ENCODE data around the gene AP3B1. TPM values are rescaled to one million over a fixed set of nuclear protein-coding genes. Genes with fewer than 3 reads are reported as not detected.
"Not testable (repeated sequence)": the region's sequence is repeated elsewhere in the genome, so short reads cannot be mapped to it uniquely, and the experiment has no call there.

The AP3B1 gene
- total RNA-seq, 1 donor from 2014 or later = 40.9 TPM

DNA sequence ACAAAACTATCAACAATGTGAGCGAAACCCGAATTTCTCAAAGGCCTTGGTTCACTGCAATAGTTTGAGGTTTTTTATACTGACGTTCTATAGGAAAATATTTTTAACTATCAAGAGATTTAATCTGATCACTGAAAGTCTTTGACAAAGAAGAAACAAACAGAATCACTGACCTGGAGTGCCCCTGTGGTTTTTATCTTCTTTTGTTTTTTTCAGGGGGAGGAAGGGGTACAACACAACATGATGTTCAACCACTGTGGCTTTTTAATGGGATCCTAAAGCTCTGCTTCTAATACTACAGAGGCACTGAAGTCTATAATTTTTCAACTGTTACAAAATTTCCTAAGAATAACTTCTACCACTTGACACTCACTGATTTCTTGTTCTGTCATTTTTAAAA lies 185.9 kb downstream of the AP3B1 start:
- Mint-ChIP-seq H3K4me3 (no peak overlapping the region), H3K36me3 (ENCODE audit: low read depth) (peaks cover 17% of the 10 kb centered on the region), H3K9me3 (no peaks in the 10 kb centered on the region), H3K27ac (no peak overlapping the region), H3K4me1 (ENCODE audit: low read depth) (no peaks in the 10 kb centered on the region), H3K27me3 (ENCODE audit: insufficient read depth) (no peaks in the 10 kb centered on the region)
- DNase-seq (ENCODE audit: low spot score) = no peak
- intact Hi-C loops (cut with micrococcal nuclease) = no loop called here

DNA sequence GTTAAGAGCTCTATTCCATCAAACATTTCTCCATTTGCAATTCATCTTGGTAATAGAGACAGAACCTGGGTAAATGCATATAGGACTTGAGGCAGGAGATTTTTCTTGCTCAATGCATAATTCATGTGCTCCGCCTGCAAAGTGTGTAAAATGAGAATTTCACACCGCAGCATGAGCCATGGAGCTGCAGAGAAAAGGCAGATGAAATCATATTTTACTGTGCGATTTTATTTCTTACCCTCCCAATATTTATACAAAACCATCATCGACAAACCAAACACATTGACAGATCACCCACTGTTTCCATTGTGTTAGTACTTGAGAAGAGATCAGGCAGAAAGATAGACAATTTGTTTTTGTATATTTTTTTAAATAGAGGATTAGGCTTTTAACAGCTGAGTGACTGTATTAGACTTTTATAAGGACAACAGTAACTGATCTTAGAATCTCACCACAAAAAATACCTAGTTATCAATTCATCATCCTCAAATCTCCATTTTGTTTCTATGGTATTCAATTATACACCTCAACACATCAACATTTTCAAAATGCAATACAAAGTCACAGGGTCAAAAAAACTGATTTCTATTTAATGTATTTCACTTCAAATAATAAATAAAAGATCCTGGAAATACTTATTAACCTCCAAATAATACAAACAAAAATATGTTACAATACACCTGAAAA lies 191.1 kb downstream of the AP3B1 start:
- Mint-ChIP-seq H3K36me3 (ENCODE audit: low read depth) (peaks cover 25% of the 10 kb centered on the region), H3K27me3 (ENCODE audit: insufficient read depth) (no peaks in the 10 kb centered on the region), H3K4me1 (ENCODE audit: low read depth) (no peaks in the 10 kb centered on the region)

DNA sequence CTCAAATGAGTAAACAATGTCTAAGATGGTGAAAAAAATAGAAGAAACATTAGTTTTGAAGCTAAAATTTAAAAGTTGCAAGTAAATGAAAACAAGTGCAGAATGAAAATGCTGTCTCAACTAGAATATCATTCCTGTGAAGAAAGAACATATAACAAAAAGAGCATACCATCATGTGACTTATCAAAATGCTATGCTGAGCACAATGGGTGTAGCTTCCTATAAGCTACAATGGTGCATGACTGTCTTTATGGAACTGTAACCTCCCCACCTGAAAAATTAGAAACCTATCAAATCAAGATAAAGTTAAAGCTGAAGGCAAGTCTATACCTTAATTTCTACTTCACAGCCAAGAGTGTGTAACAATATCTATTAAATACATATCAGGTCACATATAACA lies 192.0 kb downstream of the AP3B1 start:
- intact Hi-C loops (cut with micrococcal nuclease) = no loop called here
- no peaks in the 10 kb centered on the region for H3K27me3 Mint-ChIP-seq (ENCODE audit: insufficient read depth)
- H3K9me3 Mint-ChIP-seq = no peaks in the 10 kb centered on the region
- H3K4me1 Mint-ChIP-seq (ENCODE audit: low read depth) = no peaks in the 10 kb centered on the region
- H3K27ac Mint-ChIP-seq = no peak overlapping the region
- peaks cover 25% of the 10 kb centered on the region for H3K36me3 Mint-ChIP-seq (ENCODE audit: low read depth)
- H3K4me3 Mint-ChIP-seq = no peak overlapping the region
- no peak for DNase-seq (ENCODE audit: low spot score)

More for the DNA sequence above, 191.1 kb downstream of the AP3B1 start:
- Mint-ChIP-seq H3K4me3 (no peak overlapping the region), H3K27ac (no peak overlapping the region), H3K9me3 (no peaks in the 10 kb centered on the region)
- intact Hi-C loops (cut with micrococcal nuclease) = no loop called here
- no peak for DNase-seq (ENCODE audit: low spot score)

DNA sequence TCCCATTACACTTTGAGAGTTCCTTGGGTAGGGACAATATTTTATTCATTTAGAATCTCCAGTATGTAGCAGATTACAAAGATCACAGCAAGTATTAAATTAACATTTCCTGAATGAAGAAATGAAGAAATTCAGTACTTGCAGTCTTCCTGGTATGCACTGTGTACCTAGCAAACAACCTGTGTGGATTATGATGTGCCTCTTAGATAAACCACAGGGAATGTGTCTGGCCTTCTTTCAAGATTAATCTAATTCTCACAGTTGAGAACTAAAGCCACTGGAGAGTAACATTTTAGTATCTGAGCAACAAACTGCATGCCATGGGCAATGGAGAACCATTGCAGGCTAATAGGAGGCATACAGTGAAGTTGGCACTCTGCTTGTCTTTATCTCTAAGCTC lies 199.4 kb downstream of the AP3B1 start:
- intact Hi-C loops (cut with micrococcal nuclease) = no loop called here
- H3K4me1 Mint-ChIP-seq (ENCODE audit: low read depth) = no peaks in the 10 kb centered on the region
- no peak overlapping the region for H3K27ac Mint-ChIP-seq
- DNase-seq (ENCODE audit: low spot score) = no peak
- no peak overlapping the region for H3K4me3 Mint-ChIP-seq
- H3K27me3 Mint-ChIP-seq (ENCODE audit: insufficient read depth) = no peaks in the 10 kb centered on the region
- H3K9me3 Mint-ChIP-seq = no peaks in the 10 kb centered on the region
- H3K36me3 Mint-ChIP-seq (ENCODE audit: low read depth) = peaks cover 25% of the 10 kb centered on the region

DNA sequence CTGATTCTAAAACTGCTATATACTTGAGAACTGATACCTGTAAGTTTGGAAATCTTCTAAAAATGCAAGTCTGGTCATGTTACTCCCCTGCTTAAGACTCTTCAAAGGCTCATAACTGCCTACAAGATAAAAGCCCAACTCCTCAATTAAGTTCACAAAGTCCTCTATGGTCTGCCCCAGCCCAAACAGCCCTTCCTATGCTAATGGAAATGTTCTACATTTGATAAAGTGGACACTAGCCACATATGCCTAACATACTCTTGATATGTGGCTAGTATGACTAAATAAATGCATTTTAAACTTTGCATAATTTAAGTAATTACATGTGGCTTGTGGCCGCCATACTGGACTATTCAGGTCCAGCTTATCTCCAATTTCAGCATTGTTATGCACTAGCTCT lies 204.5 kb downstream of the AP3B1 start:
- H3K36me3 Mint-ChIP-seq (ENCODE audit: low read depth) = peaks cover 13% of the 10 kb centered on the region
- no peaks in the 10 kb centered on the region for H3K9me3 Mint-ChIP-seq
- DNase-seq (ENCODE audit: low spot score) = no peak
- intact Hi-C loops (cut with micrococcal nuclease) = no loop called here
- no peaks in the 10 kb centered on the region for H3K4me1 Mint-ChIP-seq (ENCODE audit: low read depth)
- H3K4me3 Mint-ChIP-seq = no peak overlapping the region
- no peaks in the 10 kb centered on the region for H3K27me3 Mint-ChIP-seq (ENCODE audit: insufficient read depth)
- no peak overlapping the region for H3K27ac Mint-ChIP-seq

DNA sequence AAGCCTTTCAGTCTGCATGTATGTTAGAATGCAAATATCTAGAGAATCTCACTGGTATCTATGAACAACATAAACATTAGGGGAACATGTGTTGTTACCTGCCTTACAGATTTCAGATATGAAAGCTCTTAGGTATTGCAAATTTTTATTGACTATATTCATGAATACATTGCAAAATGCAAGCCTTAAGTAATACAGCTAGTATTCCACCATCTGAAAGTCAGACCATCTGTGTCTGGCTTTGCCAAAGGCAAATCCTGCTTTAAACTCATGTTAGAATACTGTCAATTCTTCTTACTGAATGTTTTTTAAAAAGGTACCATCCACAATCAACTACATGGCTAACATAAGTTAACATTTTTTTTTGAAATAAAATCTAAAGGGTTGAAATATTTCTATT lies 215.6 kb downstream of the AP3B1 start:
- Mint-ChIP-seq H3K27me3 (ENCODE audit: insufficient read depth) (no peaks in the 10 kb centered on the region), H3K4me1 (ENCODE audit: low read depth) (no peaks in the 10 kb centered on the region), H3K27ac (no peak overlapping the region), H3K4me3 (no peak overlapping the region), H3K36me3 (ENCODE audit: low read depth) (peaks cover 5% of the 10 kb centered on the region), H3K9me3 (no peaks in the 10 kb centered on the region)
- intact Hi-C loops (cut with micrococcal nuclease) = no loop called here
- DNase-seq (ENCODE audit: low spot score) = no peak

DNA sequence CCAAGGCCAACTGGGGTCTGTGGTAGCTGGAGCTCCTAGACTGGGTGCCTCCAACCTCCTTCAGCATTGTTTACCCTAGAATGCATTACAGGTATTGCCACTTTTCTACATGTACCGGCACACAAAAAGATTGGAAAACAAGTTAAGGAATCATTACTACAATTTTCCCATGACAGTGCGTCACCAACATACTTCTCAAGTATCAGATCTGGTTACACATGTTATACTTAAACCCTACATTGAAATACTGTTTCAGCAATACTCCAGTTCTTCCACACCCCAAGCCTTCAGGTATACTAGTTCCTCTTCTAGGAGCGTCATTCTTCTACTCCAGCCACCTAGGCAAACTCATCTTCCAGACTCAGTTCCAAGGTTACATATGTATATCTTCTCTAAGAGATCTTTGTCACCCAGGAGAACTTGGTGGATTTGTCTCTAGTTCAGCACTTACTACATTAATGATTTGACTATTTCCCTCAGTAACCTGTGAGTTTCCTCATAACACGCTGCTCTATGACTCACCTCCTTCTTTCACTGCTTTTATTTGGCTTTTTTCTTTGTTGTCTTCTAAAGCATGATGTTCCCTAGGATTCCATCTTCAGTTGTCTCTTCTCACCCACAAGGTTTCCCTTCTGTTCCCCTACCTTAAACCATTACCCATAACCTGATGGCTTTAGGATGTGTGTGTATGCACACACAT lies 217.0 kb downstream of the AP3B1 start:
- H3K4me3 Mint-ChIP-seq = no peak overlapping the region
- DNase-seq (ENCODE audit: low spot score) = no peak
- H3K27me3 Mint-ChIP-seq (ENCODE audit: insufficient read depth) = no peaks in the 10 kb centered on the region
- intact Hi-C loops (cut with micrococcal nuclease) = no loop called here
- no peak overlapping the region for H3K27ac Mint-ChIP-seq
- no peaks in the 10 kb centered on the region for H3K4me1 Mint-ChIP-seq (ENCODE audit: low read depth)
- peaks cover 5% of the 10 kb centered on the region for H3K36me3 Mint-ChIP-seq (ENCODE audit: low read depth)
- no peaks in the 10 kb centered on the region for H3K9me3 Mint-ChIP-seq

DNA sequence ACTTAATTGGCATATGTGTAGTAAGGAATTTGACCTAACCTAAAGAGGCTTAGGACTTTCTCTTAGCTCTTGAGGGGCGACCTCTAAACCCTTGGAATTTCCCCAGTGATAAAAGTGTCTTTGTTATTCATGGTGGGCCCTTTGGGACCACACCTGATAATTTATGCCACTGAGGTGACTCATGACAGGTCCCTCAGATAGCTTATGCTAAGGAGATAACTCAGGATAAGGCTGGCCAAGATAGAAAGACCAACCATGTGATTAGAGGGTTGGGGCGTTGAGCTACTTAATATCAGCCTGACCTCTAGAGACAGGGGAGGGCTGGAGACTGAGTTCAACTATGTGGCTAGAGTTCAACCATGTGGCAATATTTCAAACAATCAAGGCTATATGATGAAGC lies 218.1 kb downstream of the AP3B1 start:
- H3K27ac Mint-ChIP-seq = no peak overlapping the region
- intact Hi-C loops (cut with micrococcal nuclease) = no loop called here
- H3K27me3 Mint-ChIP-seq (ENCODE audit: insufficient read depth) = no peaks in the 10 kb centered on the region
- peaks cover 5% of the 10 kb centered on the region for H3K36me3 Mint-ChIP-seq (ENCODE audit: low read depth)
- H3K4me3 Mint-ChIP-seq = no peak overlapping the region
- H3K4me1 Mint-ChIP-seq (ENCODE audit: low read depth) = no peaks in the 10 kb centered on the region
- DNase-seq (ENCODE audit: low spot score) = no peak
- no peaks in the 10 kb centered on the region for H3K9me3 Mint-ChIP-seq

DNA sequence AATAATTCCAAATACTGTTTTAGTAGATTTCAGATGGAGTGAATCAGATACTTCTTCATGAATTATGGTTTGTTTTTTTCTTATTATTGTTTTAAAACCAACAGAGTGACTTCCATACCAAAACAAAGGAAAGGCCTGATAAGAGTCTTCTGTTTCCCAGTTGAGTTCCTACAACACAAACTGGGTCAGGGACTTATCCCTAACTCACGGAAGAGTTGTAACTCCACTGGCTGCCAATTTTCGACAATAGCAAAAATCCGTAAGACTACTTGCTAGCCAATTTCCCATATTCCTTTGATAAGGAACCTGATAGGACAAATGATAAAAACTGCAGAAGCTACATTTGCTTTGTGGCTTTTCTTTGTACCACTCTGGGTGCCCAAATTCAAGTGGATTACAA lies 219.2 kb downstream of the AP3B1 start:
- Mint-ChIP-seq H3K4me3 (no peak overlapping the region), H3K36me3 (ENCODE audit: low read depth) (peaks cover 5% of the 10 kb centered on the region), H3K27me3 (ENCODE audit: insufficient read depth) (no peaks in the 10 kb centered on the region), H3K27ac (no peak overlapping the region), H3K9me3 (no peaks in the 10 kb centered on the region), H3K4me1 (ENCODE audit: low read depth) (no peaks in the 10 kb centered on the region)
- DNase-seq (ENCODE audit: low spot score) = no peak
- intact Hi-C loops (cut with micrococcal nuclease) = no loop called here

DNA sequence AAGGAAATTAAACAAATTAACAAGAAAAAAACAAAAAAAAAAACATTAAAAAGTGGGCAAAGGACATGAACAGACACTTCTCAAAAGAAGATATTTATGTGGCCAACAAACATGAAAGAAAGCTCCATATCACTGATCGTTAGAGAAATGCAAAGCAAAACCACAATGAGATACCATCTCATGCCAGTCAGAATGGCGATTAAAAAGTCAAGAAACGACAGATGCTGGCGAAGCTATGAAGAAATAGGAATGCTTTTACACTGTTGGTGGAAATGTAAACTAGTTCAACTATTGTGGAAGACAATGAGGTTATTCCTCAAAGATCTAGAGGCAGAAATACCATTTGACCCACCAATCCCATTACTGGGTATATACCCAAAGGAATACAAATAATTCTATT lies 223.8 kb downstream of the AP3B1 start:
- H3K27ac Mint-ChIP-seq; intact Hi-C loops (cut with micrococcal nuclease); DNase-seq (ENCODE audit: low spot score); H3K27me3 Mint-ChIP-seq (ENCODE audit: insufficient read depth); H3K4me3 Mint-ChIP-seq; H3K4me1 Mint-ChIP-seq (ENCODE audit: low read depth): not testable (repeated sequence)
- peaks cover 23% of the 10 kb centered on the region for H3K36me3 Mint-ChIP-seq (ENCODE audit: low read depth)
- peaks cover 30% of the 10 kb centered on the region for H3K9me3 Mint-ChIP-seq

DNA sequence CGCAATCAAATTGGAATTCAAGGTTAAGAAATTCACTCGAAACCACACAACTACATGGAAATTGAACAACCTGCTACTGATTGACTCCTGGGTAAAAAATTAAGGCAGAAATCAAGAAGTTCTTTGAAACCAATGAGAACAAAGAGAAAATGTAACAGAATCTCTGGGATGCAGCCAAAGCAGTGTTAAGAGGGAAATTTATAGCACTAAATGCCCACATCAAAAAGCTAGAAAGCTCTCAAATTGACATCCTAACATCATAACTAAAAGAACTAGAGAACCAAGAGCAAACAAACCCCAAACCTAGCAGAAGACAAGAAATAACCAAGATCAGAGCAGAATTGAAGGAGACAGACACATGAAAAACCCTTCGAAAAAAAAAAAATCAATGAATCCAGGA lies 226.9 kb downstream of the AP3B1 start:
- peaks cover 30% of the 10 kb centered on the region for H3K9me3 Mint-ChIP-seq
- DNase-seq (ENCODE audit: low spot score); H3K27me3 Mint-ChIP-seq (ENCODE audit: insufficient read depth); intact Hi-C loops (cut with micrococcal nuclease); H3K4me1 Mint-ChIP-seq (ENCODE audit: low read depth); H3K4me3 Mint-ChIP-seq; H3K27ac Mint-ChIP-seq: not testable (repeated sequence)
- peaks cover 24% of the 10 kb centered on the region for H3K36me3 Mint-ChIP-seq (ENCODE audit: low read depth)

DNA sequence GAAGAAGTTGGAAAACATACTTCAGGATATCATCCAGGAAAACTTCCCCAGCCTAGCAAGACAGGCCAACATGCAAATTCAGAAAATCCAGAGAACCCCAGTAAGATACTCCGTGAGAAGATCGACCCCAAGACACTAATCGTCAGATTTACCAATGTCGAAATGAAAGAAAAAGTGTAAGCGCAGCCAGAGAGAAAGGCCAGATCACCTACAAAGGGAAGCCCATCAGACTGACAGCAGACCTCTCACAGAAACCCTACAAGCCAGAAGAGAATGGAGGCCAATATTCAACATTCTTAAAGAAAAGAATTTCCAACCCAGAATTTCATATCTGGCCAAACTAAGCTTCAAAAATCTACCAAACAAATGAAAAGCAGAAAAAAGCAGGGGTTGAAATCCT lies 227.8 kb downstream of the AP3B1 start:
- intact Hi-C loops (cut with micrococcal nuclease); H3K4me1 Mint-ChIP-seq (ENCODE audit: low read depth); DNase-seq (ENCODE audit: low spot score); H3K4me3 Mint-ChIP-seq; H3K27ac Mint-ChIP-seq; H3K27me3 Mint-ChIP-seq (ENCODE audit: insufficient read depth): not testable (repeated sequence)
- peaks cover 30% of the 10 kb centered on the region for H3K9me3 Mint-ChIP-seq
- peaks cover 24% of the 10 kb centered on the region for H3K36me3 Mint-ChIP-seq (ENCODE audit: low read depth)

DNA sequence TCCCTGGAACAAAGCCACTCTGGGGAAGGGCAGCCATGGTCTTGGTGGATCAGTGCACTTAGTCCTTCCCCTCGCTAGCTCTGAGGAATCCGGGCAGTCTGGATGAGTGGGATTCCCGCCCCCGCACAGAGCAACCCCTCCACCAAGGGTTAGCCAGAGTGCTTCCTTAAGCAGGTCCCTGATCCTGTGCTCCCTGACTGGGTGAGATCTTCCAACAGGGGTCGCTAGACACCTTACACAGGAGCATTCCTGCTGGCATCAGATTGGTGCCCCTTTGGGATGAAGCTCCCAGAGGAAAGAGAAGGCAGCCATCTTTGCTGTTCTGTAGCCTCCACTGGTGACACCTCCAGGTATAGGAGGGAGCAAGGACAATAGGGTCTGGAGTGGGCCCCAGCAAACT lies 228.8 kb downstream of the AP3B1 start:
- intact Hi-C loops (cut with micrococcal nuclease) = no loop called here
- Mint-ChIP-seq H3K9me3 (peaks cover 30% of the 10 kb centered on the region), H3K4me3 (no peak overlapping the region), H3K27ac (no peak overlapping the region), H3K36me3 (ENCODE audit: low read depth) (peaks cover 24% of the 10 kb centered on the region), H3K4me1 (ENCODE audit: low read depth) (no peaks in the 10 kb centered on the region), H3K27me3 (ENCODE audit: insufficient read depth) (no peaks in the 10 kb centered on the region)
- DNase-seq (ENCODE audit: low spot score) = no peak

Measured in activated T-helper 1 cell treated with anti-CD3 and anti-CD28 coated beads, Interleukin-12 subunit alpha, Interleukin-12 subunit beta, Interleukin-2, Interleukin-4 antibody, amounts not matched to agents 30 ng/mL and 10 ng/mL and 1 ng/mL, durations not matched to agents 14 hours and 24 hours and 36 hours (primary cell).